Measurements from ENCODE around the gene PPP1R3F.

Gene PPP1R3F, protein sequence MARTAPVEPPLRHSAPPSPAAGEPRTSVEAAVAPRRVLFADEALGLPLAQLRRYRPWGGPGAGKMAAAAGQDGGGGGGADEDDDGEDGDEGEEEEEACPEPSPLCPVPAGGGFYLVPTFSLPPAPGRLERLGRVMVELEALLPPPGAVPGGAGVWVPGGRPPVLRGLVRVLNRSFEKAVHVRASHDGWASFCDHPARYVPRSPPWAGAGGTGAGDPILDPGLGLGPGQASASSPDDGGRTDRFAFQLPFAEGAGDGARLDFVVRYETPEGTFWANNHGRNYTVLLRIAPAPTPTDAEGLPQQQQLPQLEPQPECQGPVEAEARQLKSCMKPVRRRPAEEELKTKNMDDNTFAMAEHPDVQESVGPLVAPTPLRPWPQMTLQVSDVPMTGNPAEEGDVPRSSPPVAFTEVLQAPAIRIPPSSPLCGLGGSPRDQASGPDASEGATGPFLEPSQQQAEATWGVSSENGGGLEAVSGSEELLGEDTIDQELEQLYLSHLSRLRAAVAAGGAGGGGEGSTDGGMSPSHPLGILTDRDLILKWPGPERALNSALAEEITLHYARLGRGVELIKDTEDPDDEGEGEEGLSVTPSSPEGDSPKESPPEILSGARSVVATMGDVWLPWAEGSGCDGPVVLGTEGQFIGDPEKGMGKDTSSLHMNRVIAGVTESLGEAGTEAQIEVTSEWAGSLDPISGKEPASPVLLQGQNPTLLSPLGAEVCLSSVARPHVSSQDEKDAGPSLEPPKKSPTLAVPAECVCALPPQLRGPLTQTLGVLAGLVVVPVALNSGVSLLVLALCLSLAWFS

DNA sequence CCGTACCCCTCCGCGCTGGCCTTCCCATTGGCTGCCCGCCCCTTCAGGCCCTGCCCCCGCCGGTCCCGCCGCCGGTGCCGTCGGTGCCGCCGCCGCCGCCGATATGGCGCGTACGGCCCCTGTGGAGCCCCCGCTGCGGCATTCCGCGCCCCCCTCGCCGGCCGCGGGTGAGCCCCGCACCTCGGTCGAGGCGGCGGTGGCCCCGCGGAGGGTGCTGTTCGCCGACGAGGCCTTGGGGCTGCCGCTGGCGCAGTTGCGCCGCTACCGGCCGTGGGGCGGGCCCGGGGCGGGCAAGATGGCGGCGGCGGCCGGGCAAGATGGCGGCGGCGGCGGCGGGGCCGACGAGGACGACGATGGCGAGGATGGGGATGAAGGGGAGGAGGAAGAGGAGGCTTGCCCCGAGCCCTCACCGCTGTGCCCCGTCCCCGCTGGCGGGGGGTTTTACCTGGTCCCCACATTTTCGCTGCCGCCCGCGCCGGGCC, at the start of gene PPP1R3F:
Gene PPP1R3F (plus strand): TSS at position 27 of the 482 bp plus-strand sequence. CDS start 77 bp downstream, at position 104.
- H3K27ac ChIP-seq = peak within 1 kb of the TSS; percentile 98
- TF ChIP-seq ZFX (IDR thresholded peaks at IDR 0.05) = peak; percentile 38; the same call in 1 of the 2 replicates
- TF ChIP-seq, protein P1, sequence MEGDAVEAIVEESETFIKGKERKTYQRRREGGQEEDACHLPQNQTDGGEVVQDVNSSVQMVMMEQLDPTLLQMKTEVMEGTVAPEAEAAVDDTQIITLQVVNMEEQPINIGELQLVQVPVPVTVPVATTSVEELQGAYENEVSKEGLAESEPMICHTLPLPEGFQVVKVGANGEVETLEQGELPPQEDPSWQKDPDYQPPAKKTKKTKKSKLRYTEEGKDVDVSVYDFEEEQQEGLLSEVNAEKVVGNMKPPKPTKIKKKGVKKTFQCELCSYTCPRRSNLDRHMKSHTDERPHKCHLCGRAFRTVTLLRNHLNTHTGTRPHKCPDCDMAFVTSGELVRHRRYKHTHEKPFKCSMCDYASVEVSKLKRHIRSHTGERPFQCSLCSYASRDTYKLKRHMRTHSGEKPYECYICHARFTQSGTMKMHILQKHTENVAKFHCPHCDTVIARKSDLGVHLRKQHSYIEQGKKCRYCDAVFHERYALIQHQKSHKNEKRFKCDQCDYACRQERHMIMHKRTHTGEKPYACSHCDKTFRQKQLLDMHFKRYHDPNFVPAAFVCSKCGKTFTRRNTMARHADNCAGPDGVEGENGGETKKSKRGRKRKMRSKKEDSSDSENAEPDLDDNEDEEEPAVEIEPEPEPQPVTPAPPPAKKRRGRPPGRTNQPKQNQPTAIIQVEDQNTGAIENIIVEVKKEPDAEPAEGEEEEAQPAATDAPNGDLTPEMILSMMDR (conservative IDR thresholded peaks at IDR 0.05) = no peak

DNA sequence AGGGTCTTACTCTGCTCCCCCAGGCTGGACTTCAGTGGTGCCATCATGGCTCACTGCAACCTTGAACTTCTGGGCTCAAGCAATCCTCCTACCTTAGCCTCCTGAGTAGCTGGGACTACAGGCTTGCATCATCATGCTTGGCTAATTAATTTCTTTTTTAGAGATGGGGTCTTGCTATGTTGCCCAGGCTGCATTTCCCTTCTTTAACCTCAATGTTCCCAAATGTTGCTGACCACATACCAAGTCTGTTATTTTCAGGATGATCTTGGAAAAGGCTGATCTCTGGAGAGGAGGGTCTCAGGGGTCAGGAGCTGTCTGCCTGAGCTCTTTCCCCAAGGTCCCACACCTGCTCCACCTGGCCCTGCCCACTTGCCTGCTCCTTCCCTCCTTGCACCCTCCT, 49.5 kb upstream of the PPP1R3F start:
- H3K27ac ChIP-seq = no peak overlapping the region
- TF ChIP-seq ZFX (IDR thresholded peaks at IDR 0.05) = no peak
- TF ChIP-seq, protein P1 (conservative IDR thresholded peaks at IDR 0.05) = no peak

DNA sequence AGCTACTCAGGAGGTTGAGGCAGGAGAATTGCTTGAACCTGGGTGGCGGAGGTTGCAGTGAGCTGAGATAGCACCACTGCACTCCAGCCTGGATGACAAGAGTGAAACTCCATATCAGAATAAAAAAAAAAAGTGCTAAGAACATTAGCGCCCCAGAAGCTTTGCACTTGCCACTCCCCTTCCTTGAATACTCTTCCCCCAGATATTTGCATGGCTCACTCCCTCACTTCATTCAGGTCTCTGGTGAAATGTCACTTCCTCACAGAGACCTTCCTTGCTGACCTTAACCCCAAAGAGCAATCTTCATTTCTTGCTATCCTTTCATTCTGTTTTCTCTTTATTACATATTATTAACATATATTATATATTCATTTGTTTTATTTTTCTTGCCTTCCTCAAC, 47.7 kb upstream of the PPP1R3F start:
- H3K27ac ChIP-seq = no peak overlapping the region
- TF ChIP-seq, protein P1 (conservative IDR thresholded peaks at IDR 0.05) = no peak
- no peak for TF ChIP-seq ZFX (IDR thresholded peaks at IDR 0.05)

DNA sequence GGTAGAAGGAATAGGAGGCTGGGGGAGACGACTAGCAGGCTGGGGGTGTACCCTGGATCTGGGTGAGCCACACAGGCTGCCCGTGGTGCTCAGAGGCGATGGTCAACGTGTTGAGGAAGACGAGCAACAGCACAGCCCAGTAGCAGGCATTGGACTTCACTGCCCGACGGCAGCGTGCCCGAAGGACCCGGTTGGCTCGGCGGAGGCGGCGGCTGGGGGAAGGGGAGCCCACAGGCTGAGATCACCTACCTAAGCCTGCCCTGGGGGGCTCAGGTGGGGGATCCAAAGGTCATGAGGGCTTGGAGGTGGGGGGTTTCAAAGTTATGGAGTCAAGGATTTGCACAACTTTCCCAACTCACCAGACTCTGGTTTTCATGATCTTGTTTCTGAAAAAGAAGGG, 43.7 kb upstream of the PPP1R3F start:
- TF ChIP-seq ZFX (IDR thresholded peaks at IDR 0.05) = no peak
- H3K27ac ChIP-seq = no peak overlapping the region

DNA sequence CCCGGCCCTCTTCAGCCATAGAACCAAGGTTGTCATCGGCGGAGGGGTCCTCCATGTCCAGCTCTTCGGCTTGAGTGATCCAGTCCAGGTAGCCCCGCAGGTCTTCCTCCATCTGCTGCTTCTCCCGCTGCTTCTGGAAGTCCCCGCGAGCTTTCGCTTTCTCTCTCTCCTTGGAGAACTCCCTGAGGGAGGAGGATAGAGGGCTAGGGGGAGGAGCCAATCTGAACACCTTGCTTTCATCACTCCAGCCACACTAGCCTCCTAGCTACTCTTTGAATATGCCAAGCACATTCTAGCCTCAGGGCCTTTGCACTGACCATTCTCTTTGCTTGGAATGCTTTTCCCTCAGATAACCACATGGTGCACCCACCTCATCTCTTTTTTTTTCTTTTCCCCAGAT, 42.6 kb upstream of the PPP1R3F start:
- no peak overlapping the region for H3K27ac ChIP-seq
- no peak for TF ChIP-seq ZFX (IDR thresholded peaks at IDR 0.05)
- TF ChIP-seq, protein P1 (conservative IDR thresholded peaks at IDR 0.05) = no peak

DNA sequence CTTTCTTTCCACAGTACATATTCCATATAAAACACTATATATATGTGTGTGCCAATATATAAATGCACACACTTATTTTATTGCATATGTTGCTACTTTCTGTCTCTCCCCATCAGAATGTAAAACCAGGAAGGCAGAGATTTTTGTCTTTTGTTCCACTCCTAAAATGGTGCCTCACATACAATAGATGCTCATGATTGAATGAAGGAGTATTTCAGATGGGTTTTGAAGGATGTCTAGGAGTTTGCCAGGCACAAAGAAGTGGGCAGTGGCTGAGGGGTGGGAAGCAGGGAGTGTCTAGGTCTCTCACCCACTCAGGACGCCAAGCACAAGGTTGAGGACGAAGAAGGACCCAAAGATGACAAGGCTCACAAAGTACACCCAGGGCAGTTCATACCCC, 41.9 kb upstream of the PPP1R3F start:
- TF ChIP-seq ZFX (IDR thresholded peaks at IDR 0.05) = no peak
- TF ChIP-seq, protein P1 (conservative IDR thresholded peaks at IDR 0.05) = no peak

DNA sequence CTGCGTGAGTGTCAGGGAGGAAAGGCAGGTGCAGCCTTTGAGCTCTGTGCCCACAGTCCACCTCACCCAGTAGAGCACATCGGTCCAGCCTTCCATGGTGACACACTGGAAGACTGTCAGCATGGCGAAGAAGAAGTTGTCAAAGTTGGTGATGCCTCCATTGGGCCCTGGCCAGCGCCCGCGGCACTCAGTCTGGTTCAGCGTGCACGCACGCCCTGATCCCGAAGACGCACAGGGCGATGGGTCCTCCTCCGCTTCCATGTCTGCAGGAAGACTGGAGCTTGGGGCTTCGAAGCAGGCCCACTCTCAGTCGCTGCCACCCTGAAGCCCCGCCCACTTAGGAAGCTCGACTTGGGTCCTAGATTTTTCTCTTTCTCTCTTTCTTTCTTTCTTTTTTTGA, 41.4 kb upstream of the PPP1R3F start:
- TF ChIP-seq, protein P1 (conservative IDR thresholded peaks at IDR 0.05) = no peak
- no peak for TF ChIP-seq ZFX (IDR thresholded peaks at IDR 0.05)
- H3K27ac ChIP-seq = no peak overlapping the region

More for the DNA sequence above, 41.9 kb upstream of the PPP1R3F start:
- H3K27ac ChIP-seq = no peak overlapping the region
